ENCODE data around the gene GNRHR.
"Not testable (repeated sequence)": the region's sequence is repeated elsewhere in the genome, so short reads cannot be mapped to it uniquely, and the experiment has no call there.

The GNRHR gene

GRCh38 chr4:67727124-67727850 is 26.9 kb downstream of the GNRHR start:
- no peak for DNase-seq (ENCODE audit: low spot score)

GRCh38 chr4:67725981-67726380 is 28.2 kb downstream of the GNRHR start:
- DNase-seq (ENCODE audit: low spot score): no peak

- no peak for DNase-seq (ENCODE audit: low spot score)
These were observed 29.1 kb downstream of the GNRHR start for GRCh38 chr4:67725132-67725531.

- DNase-seq (ENCODE audit: low spot score): no peak
These were observed 30.2 kb downstream of the GNRHR start for GRCh38 chr4:67723949-67724348.

GRCh38 chr4:67723341-67723740 is 30.8 kb downstream of the GNRHR start:
- DNase-seq (ENCODE audit: low spot score): no peak

GRCh38 chr4:67721770-67722597 is 32.2 kb downstream of the GNRHR start:
- no peak for DNase-seq (ENCODE audit: low spot score)

- DNase-seq (ENCODE audit: low spot score): no peak
These were observed 32.8 kb downstream of the GNRHR start for GRCh38 chr4:67721315-67721769.

- no peak for DNase-seq (ENCODE audit: low spot score)
These were observed 34.1 kb downstream of the GNRHR start for GRCh38 chr4:67719953-67720617.

- no peak for DNase-seq (ENCODE audit: low spot score)
These were observed 35.3 kb downstream of the GNRHR start for GRCh38 chr4:67718848-67719247.

- no peak for DNase-seq (ENCODE audit: low spot score)
These were observed 36.6 kb downstream of the GNRHR start for GRCh38 chr4:67717586-67717985.

GRCh38 chr4:67714955-67715354 is 39.2 kb downstream of the GNRHR start:
- no peak for DNase-seq (ENCODE audit: low spot score)

- DNase-seq (ENCODE audit: low spot score): no peak
These were observed 40.0 kb downstream of the GNRHR start for GRCh38 chr4:67714248-67714583.

GRCh38 chr4:67713529-67714247 is 40.5 kb downstream of the GNRHR start:
- peak; percentile 29 for DNase-seq (ENCODE audit: low spot score)

- no peak for DNase-seq (ENCODE audit: low spot score)
These were observed 41.3 kb downstream of the GNRHR start for GRCh38 chr4:67712650-67713528.

- DNase-seq (ENCODE audit: low spot score): no peak
These were observed 42.1 kb downstream of the GNRHR start for GRCh38 chr4:67712000-67712625.

- not testable (repeated sequence) for DNase-seq (ENCODE audit: low spot score)
These were observed 47.5 kb downstream of the GNRHR start for GRCh38 chr4:67706682-67707081.

- DNase-seq (ENCODE audit: low spot score): no peak
These were observed 49.3 kb downstream of the GNRHR start for GRCh38 chr4:67704843-67705242.

- no peak for DNase-seq (ENCODE audit: low spot score)
These were observed 52.0 kb downstream of the GNRHR start for GRCh38 chr4:67702166-67702565.

- no peak for DNase-seq (ENCODE audit: low spot score)
These were observed 52.7 kb downstream of the GNRHR start for GRCh38 chr4:67701517-67701850.

- DNase-seq (ENCODE audit: low spot score): peak; percentile 97
These were observed 53.3 kb downstream of the GNRHR start, which contains the start of gene UBA6 for GRCh38 chr4:67700738-67701516. Gene UBA6 (minus strand): TSS chr4:67701155. CDS start chr4:67701119, 36 bp downstream.
